ENCODE results near the gene FGD3.
A peak's percentile ranks its signal among the peaks of the same experiment; 100 is the strongest.
"Not testable (repeated sequence)": the region's sequence is repeated elsewhere in the genome, so short reads cannot be mapped to it uniquely, and the experiment has no call there.

The FGD3 gene

GRCh38 chr9:92947268-92948037, at the start of gene FGD3:
Gene FGD3, plus strand, starts transcription at chr9:92947523. Its CDS starts 28,734 bp downstream, at chr9:92976257.
- no peak for DNase-seq

GRCh38 chr9:92905137-92905536, 42.2 kb upstream of the FGD3 start:
- DNase-seq = not testable (repeated sequence)

GRCh38 chr9:92911511-92912475, 35.5 kb upstream of the FGD3 start:
- DNase-seq = no peak

- no peak for DNase-seq
Measured at GRCh38 chr9:92917176-92917800, 30.0 kb upstream of the FGD3 start.

GRCh38 chr9:92920437-92920836, 26.9 kb upstream of the FGD3 start:
- DNase-seq = no peak

- no peak for DNase-seq
Measured at GRCh38 chr9:92931606-92932005, 15.7 kb upstream of the FGD3 start.

- DNase-seq = no peak
Measured at GRCh38 chr9:92934321-92934720, 13.0 kb upstream of the FGD3 start.

- no peak for DNase-seq
Measured at GRCh38 chr9:92938025-92938424, 9.3 kb upstream of the FGD3 start.

GRCh38 chr9:92941861-92942260, 5.5 kb upstream of the FGD3 start:
- no peak for DNase-seq

GRCh38 chr9:92942688-92943616, 4.4 kb upstream of the FGD3 start:
- DNase-seq = no peak

GRCh38 chr9:92944921-92945320, 2.4 kb upstream of the FGD3 start:
- no peak for DNase-seq

GRCh38 chr9:92945796-92946195, 1.5 kb upstream of the FGD3 start:
- no peak for DNase-seq

GRCh38 chr9:92948038-92948534, 763 bp downstream of the FGD3 start:
- DNase-seq = no peak

- no peak for DNase-seq
Measured at GRCh38 chr9:92948632-92949031, 1.3 kb downstream of the FGD3 start.

GRCh38 chr9:92949266-92949982, 2.1 kb downstream of the FGD3 start:
- DNase-seq = no peak

GRCh38 chr9:92950359-92950955, 3.1 kb downstream of the FGD3 start:
- DNase-seq = no peak

- DNase-seq = no peak
Measured at GRCh38 chr9:92952906-92953610, 5.7 kb downstream of the FGD3 start.

GRCh38 chr9:92954049-92954861, 6.9 kb downstream of the FGD3 start:
- DNase-seq = peak; percentile 12 to 67

- no peak for DNase-seq
Measured at GRCh38 chr9:92954886-92955285, 7.6 kb downstream of the FGD3 start.

Data from SW 1271 (cell line).